Measurements from ENCODE around the gene MAP3K7.

The MAP3K7 gene

GRCh38 chr6:90523779-90524310 lies 63.0 kb downstream of the MAP3K7 start:
- DNase-seq: no peak

- DNase-seq: no peak
Observed at GRCh38 chr6:90521955-90522354, 64.9 kb downstream of the MAP3K7 start.

GRCh38 chr6:90516074-90516660 lies 70.7 kb downstream of the MAP3K7 start:
- no peak for DNase-seq

GRCh38 chr6:90514496-90514895 lies 72.4 kb downstream of the MAP3K7 start:
- no peak for DNase-seq

GRCh38 chr6:90508753-90509152 lies 78.1 kb downstream of the MAP3K7 start:
- no peak for DNase-seq

GRCh38 chr6:90502866-90503407 lies 83.9 kb downstream of the MAP3K7 start:
- DNase-seq: no peak

- no peak for DNase-seq
Observed at GRCh38 chr6:90502381-90502780, 84.5 kb downstream of the MAP3K7 start.

GRCh38 chr6:90500458-90500857 lies 86.4 kb downstream of the MAP3K7 start:
- DNase-seq: no peak

GRCh38 chr6:90497411-90497810 lies 89.5 kb downstream of the MAP3K7 start:
- DNase-seq: no peak

GRCh38 chr6:90496258-90497016 lies 90.4 kb downstream of the MAP3K7 start:
- DNase-seq: no peak

- DNase-seq: no peak
Observed at GRCh38 chr6:90495216-90495817, 91.6 kb downstream of the MAP3K7 start.

GRCh38 chr6:90494067-90494780 lies 92.6 kb downstream of the MAP3K7 start:
- DNase-seq: no peak

GRCh38 chr6:90493332-90493731 lies 93.5 kb downstream of the MAP3K7 start:
- no peak for DNase-seq

GRCh38 chr6:90492798-90493197 lies 94.1 kb downstream of the MAP3K7 start:
- DNase-seq: no peak

- no peak for DNase-seq
Observed at GRCh38 chr6:90492369-90492768, 94.5 kb downstream of the MAP3K7 start.

- DNase-seq: no peak
Observed at GRCh38 chr6:90490030-90490716, 96.7 kb downstream of the MAP3K7 start.

GRCh38 chr6:90488816-90489215 lies 98.1 kb downstream of the MAP3K7 start:
- DNase-seq: no peak

- DNase-seq: no peak
Observed at GRCh38 chr6:90485635-90486277, 101.1 kb downstream of the MAP3K7 start.

GRCh38 chr6:90484903-90485302 lies 102.0 kb downstream of the MAP3K7 start:
- DNase-seq: no peak

GRCh38 chr6:90484385-90484784 lies 102.5 kb downstream of the MAP3K7 start:
- DNase-seq: no peak

- DNase-seq: no peak
Observed at GRCh38 chr6:90483956-90484355, 102.9 kb downstream of the MAP3K7 start.
